ENCODE results near the gene ZNF790. TPM values are rescaled to one million over a fixed set of nuclear protein-coding genes. Genes with fewer than 3 reads are reported as not detected.

Gene ZNF790
- 4.4 and 4.9 TPM in 2 replicates for total RNA-seq (2021)
- percentile 58 among the genes with signal in this experiment for Bru-seq, nascent RNA
- BruChase-seq, experiment 1, labeled RNA remaining after a 2-hour chase = percentile 59 among the genes with signal in this experiment
- BruChase-seq, experiment 2, labeled RNA remaining after a 6-hour chase = percentile 61 among the genes with signal in this experiment
- long read RNA-seq, partial matches to known transcripts = 0 of 5 reads
- long read RNA-seq, other reads (novel, unspliced or antisense) = 2 of 5 reads

DNA sequence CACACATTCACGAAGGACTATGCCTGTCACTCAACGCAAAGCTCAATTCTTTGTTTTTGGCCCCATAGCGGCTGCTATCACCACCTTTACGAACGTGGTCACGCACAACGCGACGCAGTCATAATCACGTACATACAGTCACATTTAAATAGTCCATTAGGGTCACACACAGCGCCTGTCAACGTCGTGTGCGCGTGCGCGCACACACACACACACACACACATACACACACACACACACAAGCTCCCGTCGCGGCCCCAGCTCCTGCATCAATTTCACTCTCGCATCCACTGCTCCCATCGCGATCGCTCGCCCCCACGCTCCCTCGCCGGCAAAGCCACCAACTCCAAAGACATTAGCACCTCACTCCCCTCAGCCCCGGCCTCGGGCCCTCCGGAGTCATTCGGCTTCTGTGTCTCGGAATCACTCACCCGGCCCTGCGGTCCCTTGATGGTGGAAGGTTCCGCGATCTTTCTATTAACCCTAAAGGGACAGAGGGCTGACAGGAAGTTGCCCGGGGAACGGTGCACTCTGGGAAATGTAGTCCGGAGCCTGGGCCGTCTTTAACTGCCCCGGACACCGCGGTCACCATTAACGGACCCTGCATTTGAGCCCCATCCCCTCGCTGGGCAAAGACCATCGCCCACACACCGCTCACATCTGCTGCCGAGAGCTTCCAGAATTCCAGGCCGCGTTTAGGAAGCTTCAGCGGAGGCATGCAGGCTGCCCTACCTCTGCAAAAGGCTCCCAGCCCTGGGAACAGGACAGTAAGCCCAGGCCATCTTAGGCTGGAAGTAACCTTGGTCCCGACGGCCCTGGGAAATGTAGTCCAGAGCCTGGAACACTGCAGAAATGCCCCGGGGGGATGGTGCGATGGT is at the start of gene ZNF790:
Gene ZNF790 (minus strand): TSS at position 482 of the 878 bp plus-strand sequence. CDS start 12,768 bp downstream, outside the sequence.
- H3K27ac ChIP-seq (ENCODE audit: low read depth, low read length, poor library complexity, severe bottlenecking) = peak within 1 kb of the TSS; percentile 70
- BruUV-seq (replicated peaks) = TSS peak; percentile 52
- ChIA-PET CTCF (no interaction called here), POLR2A (ENCODE audit: low non-redundant PET) (interaction anchor here (0.6 kb wide), 1 partner anchor 812 kb away, joined by 3 read pairs; no protein-coding TSS in a partner anchor)
- intact Hi-C loops (cut with micrococcal nuclease; ENCODE audit: unreplicated experiment) = no loop called here
- peak within 1 kb of the TSS; percentile 63 for H3K4me3 ChIP-seq (ENCODE audit: low read depth, low read length, poor library complexity, severe bottlenecking)
- no peaks in the 10 kb centered on the region for H3K4me1 ChIP-seq (ENCODE audit: insufficient read depth, low read length, poor library complexity, severe bottlenecking)
- no peaks in the 10 kb centered on the region for H3K27me3 ChIP-seq (replicated peaks; ENCODE audit: insufficient read depth, low read depth, low read length, poor library complexity)
- no peak for TF ChIP-seq EZH2 (IDR thresholded peaks at IDR 0.05; ENCODE audit: borderline replicate concordance, low read depth, low read length, poor library complexity, severe bottlenecking)
- TF ChIP-seq, protein P1, sequence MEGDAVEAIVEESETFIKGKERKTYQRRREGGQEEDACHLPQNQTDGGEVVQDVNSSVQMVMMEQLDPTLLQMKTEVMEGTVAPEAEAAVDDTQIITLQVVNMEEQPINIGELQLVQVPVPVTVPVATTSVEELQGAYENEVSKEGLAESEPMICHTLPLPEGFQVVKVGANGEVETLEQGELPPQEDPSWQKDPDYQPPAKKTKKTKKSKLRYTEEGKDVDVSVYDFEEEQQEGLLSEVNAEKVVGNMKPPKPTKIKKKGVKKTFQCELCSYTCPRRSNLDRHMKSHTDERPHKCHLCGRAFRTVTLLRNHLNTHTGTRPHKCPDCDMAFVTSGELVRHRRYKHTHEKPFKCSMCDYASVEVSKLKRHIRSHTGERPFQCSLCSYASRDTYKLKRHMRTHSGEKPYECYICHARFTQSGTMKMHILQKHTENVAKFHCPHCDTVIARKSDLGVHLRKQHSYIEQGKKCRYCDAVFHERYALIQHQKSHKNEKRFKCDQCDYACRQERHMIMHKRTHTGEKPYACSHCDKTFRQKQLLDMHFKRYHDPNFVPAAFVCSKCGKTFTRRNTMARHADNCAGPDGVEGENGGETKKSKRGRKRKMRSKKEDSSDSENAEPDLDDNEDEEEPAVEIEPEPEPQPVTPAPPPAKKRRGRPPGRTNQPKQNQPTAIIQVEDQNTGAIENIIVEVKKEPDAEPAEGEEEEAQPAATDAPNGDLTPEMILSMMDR (conservative IDR thresholded peaks at IDR 0.05; ENCODE audit: low read depth, low read length) = no peak
- H3K36me3 ChIP-seq (ENCODE audit: insufficient read depth, low read length, poor library complexity, severe bottlenecking) = no peaks in the 10 kb centered on the region
- peak; percentile 74 for DNase-seq (ENCODE audit: low spot score)
- peaks cover 30% of the 10 kb centered on the region for H3K9me3 ChIP-seq (ENCODE audit: low read depth, low read length, poor library complexity, severe bottlenecking)

DNA sequence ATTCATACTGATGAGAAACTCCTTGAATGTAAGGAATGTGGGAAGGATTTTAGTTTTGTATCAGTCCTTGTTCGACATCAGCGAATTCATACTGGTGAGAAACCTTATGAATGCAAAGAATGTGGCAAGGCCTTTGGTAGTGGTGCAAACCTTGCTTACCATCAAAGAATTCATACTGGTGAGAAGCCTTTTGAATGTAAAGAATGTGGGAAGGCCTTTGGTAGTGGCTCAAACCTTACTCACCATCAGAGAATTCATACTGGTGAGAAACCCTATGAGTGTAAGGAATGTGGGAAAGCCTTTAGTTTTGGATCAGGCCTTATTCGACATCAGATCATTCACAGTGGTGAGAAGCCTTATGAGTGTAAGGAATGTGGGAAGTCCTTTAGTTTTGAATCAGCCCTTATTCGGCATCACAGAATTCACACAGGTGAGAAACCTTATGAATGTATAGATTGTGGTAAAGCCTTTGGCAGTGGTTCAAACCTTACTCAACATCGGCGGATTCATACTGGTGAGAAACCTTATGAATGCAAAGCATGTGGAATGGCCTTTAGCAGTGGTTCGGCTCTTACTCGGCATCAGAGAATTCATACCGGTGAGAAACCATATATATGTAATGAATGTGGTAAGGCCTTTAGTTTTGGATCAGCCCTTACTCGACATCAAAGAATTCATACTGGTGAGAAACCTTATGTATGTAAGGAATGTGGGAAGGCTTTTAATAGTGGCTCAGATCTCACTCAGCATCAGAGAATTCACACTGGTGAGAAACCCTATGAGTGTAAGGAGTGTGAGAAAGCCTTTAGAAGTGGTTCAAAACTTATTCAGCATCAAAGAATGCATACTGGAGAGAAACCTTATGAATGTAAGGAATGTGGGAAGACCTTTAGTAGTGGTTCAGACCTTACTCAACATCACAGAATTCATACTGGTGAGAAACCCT is 39.1 kb upstream of the ZNF790 start:
- BruUV-seq (replicated peaks) = no TSS peak
- Histone ChIP-seq H3K36me3 (ENCODE audit: insufficient read depth, low read length, poor library complexity, severe bottlenecking) (no peaks in the 10 kb centered on the region), H3K4me3 (ENCODE audit: low read depth, low read length, poor library complexity, severe bottlenecking) (no peak overlapping the region), H3K9me3 (ENCODE audit: low read depth, low read length, poor library complexity, severe bottlenecking) (peaks cover 77% of the 10 kb centered on the region), H3K27me3 (replicated peaks; ENCODE audit: insufficient read depth, low read depth, low read length, poor library complexity) (no peaks in the 10 kb centered on the region), H3K27ac (ENCODE audit: low read depth, low read length, poor library complexity, severe bottlenecking) (no peak overlapping the region), H3K4me1 (ENCODE audit: insufficient read depth, low read length, poor library complexity, severe bottlenecking) (no peaks in the 10 kb centered on the region)
- POLR2A ChIA-PET (ENCODE audit: low non-redundant PET) = no interaction called here
- no peak for DNase-seq (ENCODE audit: low spot score)
- TF ChIP-seq EZH2 (IDR thresholded peaks at IDR 0.05; ENCODE audit: borderline replicate concordance, low read depth, low read length, poor library complexity, severe bottlenecking) = no peak
- TF ChIP-seq, protein P1 (conservative IDR thresholded peaks at IDR 0.05; ENCODE audit: low read depth, low read length) = no peak
- intact Hi-C loops (cut with micrococcal nuclease; ENCODE audit: unreplicated experiment) = no loop called here
- CTCF ChIA-PET = no interaction called here

DNA sequence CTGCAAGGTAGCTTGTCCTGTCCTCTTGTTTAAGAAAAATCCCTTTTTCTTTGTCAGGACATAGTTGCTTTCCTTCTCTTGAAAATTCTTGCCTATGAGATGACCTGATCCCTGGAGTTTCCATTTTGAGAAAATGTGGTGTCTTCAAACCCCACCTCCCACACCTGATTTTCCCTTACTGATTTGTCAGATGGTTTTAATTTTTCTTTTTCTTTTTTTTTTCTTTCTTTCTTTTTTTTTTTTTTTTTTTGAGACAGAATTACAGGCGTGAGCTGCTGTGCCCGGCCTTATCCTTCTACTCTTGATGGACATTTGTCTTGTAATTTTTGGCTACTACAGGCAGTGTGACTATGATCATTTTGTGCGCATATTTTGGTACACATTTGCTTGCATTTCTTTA is 13.7 kb upstream of the ZNF790 start:
- TF ChIP-seq, protein P1 (conservative IDR thresholded peaks at IDR 0.05; ENCODE audit: low read depth, low read length) = no peak
- TF ChIP-seq EZH2 (IDR thresholded peaks at IDR 0.05; ENCODE audit: borderline replicate concordance, low read depth, low read length, poor library complexity, severe bottlenecking) = no peak
- no peak for DNase-seq (ENCODE audit: low spot score)
- no peaks in the 10 kb centered on the region for H3K4me1 ChIP-seq (ENCODE audit: insufficient read depth, low read length, poor library complexity, severe bottlenecking)
- no peak overlapping the region for H3K27ac ChIP-seq (ENCODE audit: low read depth, low read length, poor library complexity, severe bottlenecking)
- peak overlapping the region; percentile 65 for H3K4me3 ChIP-seq (ENCODE audit: low read depth, low read length, poor library complexity, severe bottlenecking)
- POLR2A ChIA-PET (ENCODE audit: low non-redundant PET) = no interaction called here
- CTCF ChIA-PET = no interaction called here
- intact Hi-C loops (cut with micrococcal nuclease; ENCODE audit: unreplicated experiment) = no loop called here
- no TSS peak for BruUV-seq (replicated peaks)
- H3K9me3 ChIP-seq (ENCODE audit: low read depth, low read length, poor library complexity, severe bottlenecking) = peaks cover 25% of the 10 kb centered on the region
- H3K27me3 ChIP-seq (replicated peaks; ENCODE audit: insufficient read depth, low read depth, low read length, poor library complexity) = no peaks in the 10 kb centered on the region
- H3K36me3 ChIP-seq (ENCODE audit: insufficient read depth, low read length, poor library complexity, severe bottlenecking) = peaks cover 3% of the 10 kb centered on the region
